ENCODE results near the gene GADD45GIP1.
A peak's percentile ranks its signal among the peaks of the same experiment; 100 is the strongest.

The GADD45GIP1 gene

DNA sequence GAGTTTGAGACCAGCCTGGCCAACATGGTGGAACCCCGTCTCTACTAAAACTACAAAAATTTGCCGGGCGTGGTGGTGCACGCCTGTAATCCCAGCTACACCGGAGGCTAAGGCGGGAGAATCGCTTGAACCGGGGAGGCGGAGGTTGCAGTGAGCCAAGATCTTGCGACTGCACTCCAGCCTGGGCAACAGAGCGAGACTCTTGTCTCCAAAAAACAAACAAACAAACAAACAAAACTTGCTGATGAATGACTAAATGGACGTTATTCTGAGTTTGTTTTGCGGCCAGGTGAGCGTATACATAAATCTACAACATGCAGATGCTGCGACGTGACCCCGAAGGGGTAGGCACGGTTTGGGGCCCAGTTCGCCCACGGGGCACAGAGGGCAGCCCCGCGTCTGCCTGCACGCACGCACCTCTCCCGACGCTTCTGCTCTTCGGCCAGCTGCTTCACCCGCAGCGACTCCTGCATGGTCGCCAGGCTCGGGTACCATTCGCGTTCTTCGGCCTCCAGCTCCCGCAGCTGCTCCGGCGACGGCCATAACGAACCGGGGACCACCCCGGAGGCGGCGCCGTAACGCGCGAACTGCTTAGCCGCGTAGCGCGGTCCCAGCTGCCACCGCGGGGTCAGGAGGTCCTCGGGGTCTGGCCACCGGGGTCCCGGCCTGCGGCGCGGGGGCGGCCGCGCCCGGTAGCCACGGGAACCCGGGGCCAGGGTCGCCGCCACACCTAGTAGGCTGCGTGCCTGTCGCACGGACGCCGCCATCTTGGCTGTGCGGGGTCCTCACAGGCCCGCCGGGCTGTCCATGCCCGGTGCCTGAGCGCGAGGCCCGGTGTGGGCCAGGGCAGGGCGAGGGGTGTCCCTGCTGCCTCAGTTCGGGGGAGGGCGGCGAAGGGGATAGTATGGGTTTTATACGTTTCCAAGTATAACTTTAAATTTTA is at the start of gene GADD45GIP1:
Gene GADD45GIP1, minus strand, starts transcription at position 778 of the 943 bp plus-strand sequence. Its CDS starts 11 bp downstream, at position 767.
- TF ChIP-seq, protein P1, sequence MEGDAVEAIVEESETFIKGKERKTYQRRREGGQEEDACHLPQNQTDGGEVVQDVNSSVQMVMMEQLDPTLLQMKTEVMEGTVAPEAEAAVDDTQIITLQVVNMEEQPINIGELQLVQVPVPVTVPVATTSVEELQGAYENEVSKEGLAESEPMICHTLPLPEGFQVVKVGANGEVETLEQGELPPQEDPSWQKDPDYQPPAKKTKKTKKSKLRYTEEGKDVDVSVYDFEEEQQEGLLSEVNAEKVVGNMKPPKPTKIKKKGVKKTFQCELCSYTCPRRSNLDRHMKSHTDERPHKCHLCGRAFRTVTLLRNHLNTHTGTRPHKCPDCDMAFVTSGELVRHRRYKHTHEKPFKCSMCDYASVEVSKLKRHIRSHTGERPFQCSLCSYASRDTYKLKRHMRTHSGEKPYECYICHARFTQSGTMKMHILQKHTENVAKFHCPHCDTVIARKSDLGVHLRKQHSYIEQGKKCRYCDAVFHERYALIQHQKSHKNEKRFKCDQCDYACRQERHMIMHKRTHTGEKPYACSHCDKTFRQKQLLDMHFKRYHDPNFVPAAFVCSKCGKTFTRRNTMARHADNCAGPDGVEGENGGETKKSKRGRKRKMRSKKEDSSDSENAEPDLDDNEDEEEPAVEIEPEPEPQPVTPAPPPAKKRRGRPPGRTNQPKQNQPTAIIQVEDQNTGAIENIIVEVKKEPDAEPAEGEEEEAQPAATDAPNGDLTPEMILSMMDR (conservative IDR thresholded peaks at IDR 0.05; ENCODE audit: low read depth, low read length), result no peak
- DNase-seq (ENCODE audit: low read depth), result no peak
- H3K4me3 ChIP-seq (ENCODE audit: low read length), result peak within 1 kb of the TSS; percentile 90

DNA sequence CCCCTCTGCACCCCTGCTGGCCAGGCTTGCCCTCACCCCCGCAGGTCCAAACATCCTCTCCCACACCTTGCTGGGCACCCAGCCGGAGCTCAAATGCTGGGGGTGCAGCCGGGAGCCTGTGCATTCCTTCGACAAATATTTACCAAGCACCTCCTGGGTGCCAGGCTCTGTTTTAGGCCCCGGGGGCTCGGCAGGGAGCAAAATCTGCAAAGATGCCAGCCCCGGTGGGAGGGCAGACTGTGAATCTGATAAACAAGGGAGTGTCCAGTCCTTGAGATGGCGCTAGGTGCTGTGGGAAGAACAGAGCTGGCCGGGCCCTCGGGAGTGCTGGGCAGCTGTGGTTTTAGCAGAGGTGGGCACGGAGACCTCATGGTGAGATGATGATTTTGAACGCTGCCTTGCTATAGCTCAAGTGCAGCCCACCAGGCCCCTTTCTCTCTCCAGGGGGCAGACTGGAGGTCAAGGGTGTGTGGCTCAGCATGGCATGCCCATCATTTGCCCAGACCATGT is 48.9 kb upstream of the GADD45GIP1 start:
- TF ChIP-seq, protein P1 (conservative IDR thresholded peaks at IDR 0.05; ENCODE audit: low read depth, low read length), result no peak
- no peak for DNase-seq (ENCODE audit: low read depth)
- no peak overlapping the region for H3K4me3 ChIP-seq (ENCODE audit: low read length)

DNA sequence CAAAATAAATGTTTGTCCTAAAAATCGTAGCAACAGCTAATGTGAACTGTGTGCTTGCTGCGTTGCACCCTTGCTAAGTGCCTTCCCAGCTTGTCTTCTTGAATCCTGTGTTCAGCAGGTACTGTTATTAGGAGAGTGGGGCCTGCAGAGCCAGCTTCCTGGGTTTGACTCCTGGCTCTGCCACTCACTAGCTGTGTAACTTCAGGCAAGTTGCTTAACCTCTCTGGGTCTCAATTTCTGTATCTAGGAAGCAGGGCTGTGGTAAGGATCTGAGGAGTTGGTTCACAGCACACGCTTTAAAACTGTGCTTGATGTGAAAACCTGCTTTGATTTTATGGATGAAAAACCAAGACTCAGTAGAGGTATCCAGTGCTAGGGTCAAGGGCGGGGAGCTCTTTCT is 48.2 kb upstream of the GADD45GIP1 start:
- TF ChIP-seq, protein P1 (conservative IDR thresholded peaks at IDR 0.05; ENCODE audit: low read depth, low read length), result no peak
- no peak for DNase-seq (ENCODE audit: low read depth)
- H3K4me3 ChIP-seq (ENCODE audit: low read length), result no peak overlapping the region

DNA sequence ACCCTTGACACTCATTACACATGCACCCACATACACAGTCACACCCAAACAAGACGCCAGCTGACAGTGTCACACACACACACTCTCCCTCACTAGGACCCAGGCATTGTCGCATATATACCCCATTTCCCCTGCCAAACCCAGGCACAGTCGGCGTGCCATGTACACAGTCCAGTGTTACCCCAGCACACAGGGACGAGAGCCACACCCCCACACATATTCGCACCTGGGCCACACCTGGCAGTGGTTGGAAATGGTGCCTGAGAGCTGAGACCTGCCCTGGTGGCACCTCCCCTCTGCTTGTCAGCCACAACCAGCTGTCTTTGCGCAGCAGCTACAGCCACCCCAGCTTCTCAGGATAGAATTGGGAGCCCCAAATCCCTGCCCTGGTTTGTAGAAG is 47.2 kb upstream of the GADD45GIP1 start:
- DNase-seq (ENCODE audit: low read depth), result no peak
- TF ChIP-seq, protein P1 (conservative IDR thresholded peaks at IDR 0.05; ENCODE audit: low read depth, low read length), result no peak
- no peak overlapping the region for H3K4me3 ChIP-seq (ENCODE audit: low read length)

DNA sequence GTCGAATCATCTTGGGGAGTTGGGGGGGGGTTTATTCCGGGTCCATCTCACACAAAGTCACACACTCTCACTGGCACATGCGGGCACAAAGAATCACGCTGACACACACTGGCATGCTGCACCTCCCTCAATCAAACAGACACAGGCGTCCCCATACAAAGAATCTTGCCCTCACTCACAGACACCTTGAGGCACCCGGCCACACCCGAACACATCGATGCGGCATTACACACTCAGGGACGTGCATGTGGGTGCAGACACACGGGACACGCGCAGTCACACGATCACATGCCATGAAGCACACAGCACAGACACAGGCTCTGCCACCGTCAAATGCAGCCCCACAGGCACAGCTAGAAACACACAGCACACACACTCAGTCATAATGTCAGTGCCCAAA is 46.1 kb upstream of the GADD45GIP1 start:
- TF ChIP-seq, protein P1 (conservative IDR thresholded peaks at IDR 0.05; ENCODE audit: low read depth, low read length), result no peak
- H3K4me3 ChIP-seq (ENCODE audit: low read length), result no peak overlapping the region

DNA sequence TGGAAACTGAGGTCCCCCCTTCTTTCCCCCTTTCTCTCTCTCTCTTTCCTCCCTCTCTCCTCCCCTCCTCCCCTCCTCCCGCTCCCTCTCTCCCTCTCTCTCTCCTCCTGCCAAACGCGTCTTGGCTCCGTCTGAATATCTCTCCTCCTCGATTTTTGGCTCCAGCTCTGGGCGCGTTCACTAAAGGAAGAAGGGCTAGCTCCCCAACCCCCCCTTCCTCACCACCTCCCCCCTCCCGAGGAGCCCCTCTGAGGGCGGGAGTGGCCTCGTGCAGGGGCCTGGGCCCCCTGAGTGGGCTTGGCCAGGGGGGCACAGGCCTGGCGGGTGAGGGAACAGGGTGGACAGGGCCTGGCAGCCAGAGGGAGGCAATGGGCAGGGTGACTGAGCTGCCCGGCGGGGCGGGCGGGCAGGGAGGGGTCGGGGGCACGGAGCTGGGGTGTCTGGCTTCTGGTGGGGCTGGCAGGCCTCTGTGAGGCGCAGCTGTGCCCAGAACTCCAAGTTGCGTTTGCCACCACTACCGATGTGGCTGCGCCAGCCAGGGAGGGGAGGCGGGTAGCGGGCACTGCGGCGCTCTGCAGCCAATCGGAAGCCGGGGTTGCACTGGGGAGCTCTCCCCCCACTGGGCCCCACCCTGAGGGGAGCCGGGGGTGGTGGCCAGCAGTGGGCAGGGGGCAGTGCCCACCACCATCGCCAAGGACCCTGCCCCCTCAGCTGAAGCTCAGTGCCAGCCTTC is 45.3 kb upstream of the GADD45GIP1 start:
- TF ChIP-seq, protein P1 (conservative IDR thresholded peaks at IDR 0.05; ENCODE audit: low read depth, low read length), result no peak
- no peak overlapping the region for H3K4me3 ChIP-seq (ENCODE audit: low read length)
- no peak for DNase-seq (ENCODE audit: low read depth)

More for the DNA sequence above, 46.1 kb upstream of the GADD45GIP1 start:
- DNase-seq (ENCODE audit: low read depth), result no peak
